Panc1 (cell line): ENCODE results near the gene U2SURP.

Experiments used
- POLR2AphosphoS5 ChIP-seq: IDR thresholded peaks from 2 replicates; pipeline ENCODE4 v1.6.1; 2012; ENCODE audit warnings: mild to moderate bottlenecking, low read depth, low read length, moderate library complexity
- SIN3A ChIP-seq: IDR thresholded peaks from 2 replicates; pipeline ENCODE4 v1.6.1; 2012; ENCODE audit warnings: low read depth, mild to moderate bottlenecking, low read length, moderate library complexity, borderline replicate concordance; ENCODE audit not compliant: insufficient read depth
- TCF7L2 ChIP-seq: IDR thresholded peaks from 2 replicates; pipeline ENCODE4 v1.6.1; 2011; ENCODE audit warnings: mild to moderate bottlenecking, low read depth, low read length, inconsistent platforms
- TF ChIP-seq, protein P1 (sequence below): fragments of 450-650 bp; IDR thresholded peaks from 2 replicates; pipeline ENCODE4 v1.5.1; 2017; ENCODE audit warnings: mild to moderate bottlenecking
- TF ChIP-seq, protein P2 (sequence below), 2 experiments: IDR thresholded peaks; 2 replicates each; pipeline ENCODE4 v1.6.1; 2011 to 2012; ENCODE audit warnings: low read depth in 2 of 2, control low read depth in 1 of 2, low read length in 1 of 2, mild to moderate bottlenecking in 1 of 2, moderate library complexity in 1 of 2; ENCODE audit not compliant: insufficient read depth in 1 of 2

DNA sequence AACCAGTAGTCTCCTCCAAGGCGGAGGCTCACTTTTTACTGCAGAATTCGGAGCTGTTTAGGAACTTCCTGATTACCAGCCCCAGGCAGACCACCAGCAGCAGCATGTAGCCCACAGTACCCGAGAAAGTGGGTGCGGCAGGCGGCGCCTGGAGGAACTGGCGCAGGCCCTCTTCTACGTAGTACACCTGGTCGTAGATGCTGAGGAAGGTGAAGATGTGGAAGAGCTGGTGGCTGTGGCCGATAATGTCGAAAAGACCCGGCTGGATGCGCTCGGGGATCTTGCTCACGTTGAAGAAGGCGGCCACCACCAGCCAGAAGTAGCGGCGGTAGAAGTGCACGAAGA, 39.2 kb upstream of the U2SURP start:
- TF ChIP-seq, protein P1, sequence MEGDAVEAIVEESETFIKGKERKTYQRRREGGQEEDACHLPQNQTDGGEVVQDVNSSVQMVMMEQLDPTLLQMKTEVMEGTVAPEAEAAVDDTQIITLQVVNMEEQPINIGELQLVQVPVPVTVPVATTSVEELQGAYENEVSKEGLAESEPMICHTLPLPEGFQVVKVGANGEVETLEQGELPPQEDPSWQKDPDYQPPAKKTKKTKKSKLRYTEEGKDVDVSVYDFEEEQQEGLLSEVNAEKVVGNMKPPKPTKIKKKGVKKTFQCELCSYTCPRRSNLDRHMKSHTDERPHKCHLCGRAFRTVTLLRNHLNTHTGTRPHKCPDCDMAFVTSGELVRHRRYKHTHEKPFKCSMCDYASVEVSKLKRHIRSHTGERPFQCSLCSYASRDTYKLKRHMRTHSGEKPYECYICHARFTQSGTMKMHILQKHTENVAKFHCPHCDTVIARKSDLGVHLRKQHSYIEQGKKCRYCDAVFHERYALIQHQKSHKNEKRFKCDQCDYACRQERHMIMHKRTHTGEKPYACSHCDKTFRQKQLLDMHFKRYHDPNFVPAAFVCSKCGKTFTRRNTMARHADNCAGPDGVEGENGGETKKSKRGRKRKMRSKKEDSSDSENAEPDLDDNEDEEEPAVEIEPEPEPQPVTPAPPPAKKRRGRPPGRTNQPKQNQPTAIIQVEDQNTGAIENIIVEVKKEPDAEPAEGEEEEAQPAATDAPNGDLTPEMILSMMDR, result no peak
- TF ChIP-seq POLR2AphosphoS5 (no peak), TCF7L2 (no peak), SIN3A (no peak)
- TF ChIP-seq, protein P2, sequence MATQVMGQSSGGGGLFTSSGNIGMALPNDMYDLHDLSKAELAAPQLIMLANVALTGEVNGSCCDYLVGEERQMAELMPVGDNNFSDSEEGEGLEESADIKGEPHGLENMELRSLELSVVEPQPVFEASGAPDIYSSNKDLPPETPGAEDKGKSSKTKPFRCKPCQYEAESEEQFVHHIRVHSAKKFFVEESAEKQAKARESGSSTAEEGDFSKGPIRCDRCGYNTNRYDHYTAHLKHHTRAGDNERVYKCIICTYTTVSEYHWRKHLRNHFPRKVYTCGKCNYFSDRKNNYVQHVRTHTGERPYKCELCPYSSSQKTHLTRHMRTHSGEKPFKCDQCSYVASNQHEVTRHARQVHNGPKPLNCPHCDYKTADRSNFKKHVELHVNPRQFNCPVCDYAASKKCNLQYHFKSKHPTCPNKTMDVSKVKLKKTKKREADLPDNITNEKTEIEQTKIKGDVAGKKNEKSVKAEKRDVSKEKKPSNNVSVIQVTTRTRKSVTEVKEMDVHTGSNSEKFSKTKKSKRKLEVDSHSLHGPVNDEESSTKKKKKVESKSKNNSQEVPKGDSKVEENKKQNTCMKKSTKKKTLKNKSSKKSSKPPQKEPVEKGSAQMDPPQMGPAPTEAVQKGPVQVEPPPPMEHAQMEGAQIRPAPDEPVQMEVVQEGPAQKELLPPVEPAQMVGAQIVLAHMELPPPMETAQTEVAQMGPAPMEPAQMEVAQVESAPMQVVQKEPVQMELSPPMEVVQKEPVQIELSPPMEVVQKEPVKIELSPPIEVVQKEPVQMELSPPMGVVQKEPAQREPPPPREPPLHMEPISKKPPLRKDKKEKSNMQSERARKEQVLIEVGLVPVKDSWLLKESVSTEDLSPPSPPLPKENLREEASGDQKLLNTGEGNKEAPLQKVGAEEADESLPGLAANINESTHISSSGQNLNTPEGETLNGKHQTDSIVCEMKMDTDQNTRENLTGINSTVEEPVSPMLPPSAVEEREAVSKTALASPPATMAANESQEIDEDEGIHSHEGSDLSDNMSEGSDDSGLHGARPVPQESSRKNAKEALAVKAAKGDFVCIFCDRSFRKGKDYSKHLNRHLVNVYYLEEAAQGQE (IDR thresholded peaks at IDR 0.05; ENCODE audit: insufficient read depth in 1 of 2, low read depth in 2 of 2, low read length in 1 of 2), result no peak
